BE2C (cell line): Measurements from ENCODE around the gene MSTO1. TPM values are rescaled to one million over a fixed set of nuclear protein-coding genes. Genes with fewer than 3 reads are reported as not detected.
"Not testable (repeated sequence)": the region's sequence is repeated elsewhere in the genome, so short reads cannot be mapped to it uniquely, and the experiment has no call there.

Experiments used
- DNase-seq: peaks from one replicate; pipeline ENCODE4 v3.0.0-alpha.2; 2020
- H3K27me3 ChIP-seq: fragments of 250-450 bp; sonication (Bioruptor Pico); 2 replicates; pipeline ENCODE4 v1.5.1; 2020; ENCODE audit warnings: mild to moderate bottlenecking
- H3K36me3 ChIP-seq: fragments of 250-450 bp; sonication (Bioruptor Pico); 2 replicates; pipeline ENCODE4 v1.5.1; 2020; ENCODE audit warnings: mild to moderate bottlenecking
- H3K4me1 ChIP-seq: fragments of 250-450 bp; sonication (Bioruptor Pico); 2 replicates; pipeline ENCODE4 v1.5.1; 2020
- H3K4me3 ChIP-seq: 2 replicates; pipeline ENCODE4 v1.5.1; 2011; ENCODE audit warnings: low read depth, low read length
- H3K9me3 ChIP-seq: fragments of 250-450 bp; sonication (Bioruptor Pico); 2 replicates; pipeline ENCODE4 v1.5.1; 2020
- polyA plus RNA-seq: library from polyadenylated mRNA; unstranded; fragments of >200 nt; gene quantifications from one replicate; pipeline ENCODE4 v1.2.1, GENCODE V29; 2012; ENCODE audit warnings: low read depth, missing spikeins; ENCODE audit not compliant: insufficient read length, insufficient read depth
- TF ChIP-seq, protein P1 (sequence below): IDR thresholded peaks from 2 replicates; pipeline ENCODE4 v1.5.1; 2012; ENCODE audit warnings: mild to moderate bottlenecking, low read depth, low read length

Gene MSTO1
- polyA plus RNA-seq = 113 TPM

- H3K36me3 ChIP-seq = peaks cover 5% of the 10 kb centered on the region
- H3K27me3 ChIP-seq = no peaks in the 10 kb centered on the region
- TF ChIP-seq, protein P1, sequence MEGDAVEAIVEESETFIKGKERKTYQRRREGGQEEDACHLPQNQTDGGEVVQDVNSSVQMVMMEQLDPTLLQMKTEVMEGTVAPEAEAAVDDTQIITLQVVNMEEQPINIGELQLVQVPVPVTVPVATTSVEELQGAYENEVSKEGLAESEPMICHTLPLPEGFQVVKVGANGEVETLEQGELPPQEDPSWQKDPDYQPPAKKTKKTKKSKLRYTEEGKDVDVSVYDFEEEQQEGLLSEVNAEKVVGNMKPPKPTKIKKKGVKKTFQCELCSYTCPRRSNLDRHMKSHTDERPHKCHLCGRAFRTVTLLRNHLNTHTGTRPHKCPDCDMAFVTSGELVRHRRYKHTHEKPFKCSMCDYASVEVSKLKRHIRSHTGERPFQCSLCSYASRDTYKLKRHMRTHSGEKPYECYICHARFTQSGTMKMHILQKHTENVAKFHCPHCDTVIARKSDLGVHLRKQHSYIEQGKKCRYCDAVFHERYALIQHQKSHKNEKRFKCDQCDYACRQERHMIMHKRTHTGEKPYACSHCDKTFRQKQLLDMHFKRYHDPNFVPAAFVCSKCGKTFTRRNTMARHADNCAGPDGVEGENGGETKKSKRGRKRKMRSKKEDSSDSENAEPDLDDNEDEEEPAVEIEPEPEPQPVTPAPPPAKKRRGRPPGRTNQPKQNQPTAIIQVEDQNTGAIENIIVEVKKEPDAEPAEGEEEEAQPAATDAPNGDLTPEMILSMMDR = no peak
- no peaks in the 10 kb centered on the region for H3K9me3 ChIP-seq
- peak within 1 kb of the TSS; percentile 59 for H3K4me3 ChIP-seq
- peak; percentile 98 for DNase-seq
- H3K4me1 ChIP-seq = no peaks in the 10 kb centered on the region; the same call in 1 of the 2 replicates
These were observed at the start of gene MSTO1 for GRCh38 chr1:155609515-155610256. Gene MSTO1 (plus strand): TSS chr1:155610218. CDS start chr1:155610249, 31 bp downstream.

GRCh38 chr1:155561779-155562580, 48.0 kb upstream of the MSTO1 start:
- not testable (repeated sequence) for H3K27me3 ChIP-seq, H3K4me1 ChIP-seq, H3K9me3 ChIP-seq
- H3K36me3 ChIP-seq = peaks cover 16% of the 10 kb centered on the region
- H3K4me3 ChIP-seq = peak overlapping the region; percentile 72
- peak; percentile 73 for DNase-seq

GRCh38 chr1:155562581-155563376, 47.2 kb upstream of the MSTO1 start, which contains the start of gene ASH1L:
Gene ASH1L (minus strand): TSS chr1:155562803. CDS start chr1:155521519, 41,284 bp downstream.
- TF ChIP-seq, protein P1 = 0 out of 2 replicates have a peak, but pooled peaks have one; percentile 1
- no peaks in the 10 kb centered on the region; the same call in 1 of the 2 replicates for H3K4me1 ChIP-seq
- peak; percentile 96 for DNase-seq
- no peaks in the 10 kb centered on the region for H3K27me3 ChIP-seq
- peak within 1 kb of the TSS; percentile 72 for H3K4me3 ChIP-seq
- no peaks in the 10 kb centered on the region for H3K9me3 ChIP-seq
- H3K36me3 ChIP-seq = peaks cover 19% of the 10 kb centered on the region

GRCh38 chr1:155563377-155564022, 46.5 kb upstream of the MSTO1 start:
- H3K27me3 ChIP-seq, H3K9me3 ChIP-seq, DNase-seq, H3K4me1 ChIP-seq: not testable (repeated sequence)
- Histone ChIP-seq H3K4me3 (peak overlapping the region; percentile 72), H3K36me3 (peaks cover 19% of the 10 kb centered on the region)

GRCh38 chr1:155569988-155570592, 39.9 kb upstream of the MSTO1 start:
- DNase-seq = no peak
- TF ChIP-seq, protein P1 = no peak
- Histone ChIP-seq H3K27me3 (no peaks in the 10 kb centered on the region), H3K9me3 (no peaks in the 10 kb centered on the region), H3K36me3 (peaks cover 26% of the 10 kb centered on the region), H3K4me3 (no peak overlapping the region), H3K4me1 (no peaks in the 10 kb centered on the region)

DNA sequence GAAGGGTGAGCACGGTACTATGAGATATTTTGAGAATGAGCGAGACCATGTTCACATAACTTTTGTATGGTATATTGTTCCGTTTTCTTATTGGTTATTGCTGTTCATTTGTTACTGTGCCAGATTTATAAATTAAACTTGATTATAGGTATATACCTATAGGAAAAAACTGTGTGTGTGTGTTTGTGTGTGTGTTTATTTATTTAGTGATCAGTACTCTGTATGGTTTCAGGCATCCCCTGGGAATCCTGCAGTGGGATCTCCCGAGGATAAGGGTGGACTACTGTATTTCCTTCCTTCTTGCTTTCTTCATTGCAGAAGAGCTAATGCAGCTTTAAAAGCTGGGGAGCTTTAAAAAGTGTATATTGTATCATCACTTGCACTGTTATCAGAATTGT, 39.4 kb upstream of the MSTO1 start:
- Histone ChIP-seq H3K36me3 (peaks cover 24% of the 10 kb centered on the region), H3K27me3 (no peaks in the 10 kb centered on the region), H3K4me1 (no peaks in the 10 kb centered on the region), H3K4me3 (no peak overlapping the region), H3K9me3 (no peaks in the 10 kb centered on the region)
- TF ChIP-seq, protein P1 = no peak
- no peak for DNase-seq
